Lower leg skin (tissue), 4 donors: ENCODE results near the gene FCF1. TPM values are rescaled to one million over a fixed set of nuclear protein-coding genes. Genes with fewer than 3 reads are reported as not detected.
A peak's percentile ranks its signal among the peaks of the same experiment; 100 is the strongest.

Source experiments
- DNase-seq, 2 donors: peaks; one replicate each; pipeline ENCODE4 v3.0.0-alpha.2; 2019; ENCODE audit warnings: low spot score in 2 of 2
- H3K4me3 ChIP-seq: fragments of 200-600 bp; sonication (generic); 2 replicates; pipeline ENCODE4 v1.5.1; 2017; ENCODE audit warnings: mild to moderate bottlenecking, low read depth; ENCODE audit not compliant: poor library complexity, severe bottlenecking
- POLR2A ChIP-seq, 2 donors: fragments of 450-650 bp; IDR thresholded peaks; one replicate each; pipeline ENCODE4 v1.6.1; 2016 to 2017; ENCODE audit warnings: antibody characterized with exemption in 2 of 2, mild to moderate bottlenecking in 1 of 2, moderate library complexity in 1 of 2
- WGBS, 2 donors: methylation state at CpG; one replicate each; pipeline ENCODE4 v1.1.5; 2018; 5-methylcytosine and 5-hydroxymethylcytosine counted together
- intact Hi-C: fragments of 100-400 bp; cut with DNase I; formaldehyde crosslinking; loops from one replicate; pipeline ENCODE4 v1.15.0; 2023; ENCODE audit warnings: low total_unique reads
- total RNA-seq, 4 donors: library from RNA; depleted of rRNA; stranded (reverse); fragments of >200 nt; gene quantifications; one replicate each; pipeline ENCODE4 v1.1.0, GENCODE V29; 2016
- TF ChIP-seq, protein P1 (sequence below), 3 donors: fragments of 450-650 bp; IDR thresholded peaks; one replicate each; pipeline ENCODE4 v1.5.1; 2016; ENCODE audit warnings: antibody characterized with exemption in 3 of 3, mild to moderate bottlenecking in 3 of 3, moderate library complexity in 2 of 3

FCF1 gene
- total RNA-seq, 4 donors from 2014 or later: 14.3 to 20.7 (median 17.8) TPM

DNA sequence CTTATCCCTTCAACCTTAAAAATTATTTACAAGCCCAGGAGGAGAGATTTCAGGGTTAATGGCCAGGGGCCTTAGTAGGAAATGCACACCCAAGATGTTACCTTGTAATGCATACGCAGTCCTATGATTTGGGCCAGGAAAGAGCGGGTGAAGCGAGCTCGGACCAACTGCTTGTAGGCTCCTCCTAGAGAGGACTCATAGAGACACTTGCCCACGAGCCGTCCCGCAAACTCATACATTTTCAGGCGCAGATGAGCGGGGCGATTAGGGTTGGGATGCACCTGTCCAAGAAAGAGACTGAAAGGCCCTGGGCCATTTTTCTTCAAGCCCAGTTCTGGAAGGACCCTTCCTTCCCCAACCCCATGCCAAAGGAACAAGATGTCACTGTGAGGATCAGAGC lies 43.1 kb upstream of the FCF1 start:
- TF ChIP-seq, protein P1, sequence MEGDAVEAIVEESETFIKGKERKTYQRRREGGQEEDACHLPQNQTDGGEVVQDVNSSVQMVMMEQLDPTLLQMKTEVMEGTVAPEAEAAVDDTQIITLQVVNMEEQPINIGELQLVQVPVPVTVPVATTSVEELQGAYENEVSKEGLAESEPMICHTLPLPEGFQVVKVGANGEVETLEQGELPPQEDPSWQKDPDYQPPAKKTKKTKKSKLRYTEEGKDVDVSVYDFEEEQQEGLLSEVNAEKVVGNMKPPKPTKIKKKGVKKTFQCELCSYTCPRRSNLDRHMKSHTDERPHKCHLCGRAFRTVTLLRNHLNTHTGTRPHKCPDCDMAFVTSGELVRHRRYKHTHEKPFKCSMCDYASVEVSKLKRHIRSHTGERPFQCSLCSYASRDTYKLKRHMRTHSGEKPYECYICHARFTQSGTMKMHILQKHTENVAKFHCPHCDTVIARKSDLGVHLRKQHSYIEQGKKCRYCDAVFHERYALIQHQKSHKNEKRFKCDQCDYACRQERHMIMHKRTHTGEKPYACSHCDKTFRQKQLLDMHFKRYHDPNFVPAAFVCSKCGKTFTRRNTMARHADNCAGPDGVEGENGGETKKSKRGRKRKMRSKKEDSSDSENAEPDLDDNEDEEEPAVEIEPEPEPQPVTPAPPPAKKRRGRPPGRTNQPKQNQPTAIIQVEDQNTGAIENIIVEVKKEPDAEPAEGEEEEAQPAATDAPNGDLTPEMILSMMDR (IDR thresholded peaks at IDR 0.05): no peak
- no peak for TF ChIP-seq POLR2A (IDR thresholded peaks at IDR 0.05)
- WGBS, 2 donors: 94 to 97% methylated on average over 10 of the region's 10 CpGs
- DNase-seq: peak in 1 of 2 donors; percentile 57
- H3K4me3 ChIP-seq: no peak overlapping the region
- intact Hi-C loops: no loop called here

DNA sequence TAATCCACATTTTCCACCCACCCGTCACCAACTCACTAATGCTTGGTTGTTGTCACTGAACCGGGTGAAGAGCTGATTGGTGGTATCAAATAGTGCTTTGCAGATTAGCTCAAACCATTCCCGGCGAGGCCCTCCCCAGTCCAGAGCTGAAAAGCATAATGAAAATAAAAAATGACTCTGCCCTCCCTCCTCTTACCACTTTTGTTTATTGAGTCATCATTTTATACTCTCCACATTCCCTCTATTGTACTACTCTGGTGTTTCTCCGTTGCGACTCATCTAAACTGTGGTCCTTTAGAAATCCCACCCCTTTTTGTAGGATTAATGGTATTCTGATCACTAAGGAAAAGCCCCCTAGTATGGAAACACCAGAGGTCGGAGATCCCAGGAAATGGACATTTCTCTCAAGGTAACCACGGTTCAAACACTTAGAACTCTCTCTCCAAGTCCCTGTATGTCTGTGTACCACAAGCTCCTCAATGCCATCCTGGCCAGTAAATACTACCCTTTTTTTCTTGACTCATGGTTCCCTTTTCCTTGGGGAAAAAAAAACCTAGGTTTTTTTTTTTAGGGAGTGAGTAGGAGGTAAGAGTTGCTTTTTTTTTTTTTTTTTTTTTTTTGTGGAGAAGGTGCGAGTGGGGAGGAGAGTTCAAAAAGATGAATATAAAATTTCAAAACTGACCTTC lies 42.1 kb upstream of the FCF1 start:
- intact Hi-C loops: no loop called here
- WGBS, 2 donors: 93% methylated on average over 9 of the region's 9 CpGs
- H3K4me3 ChIP-seq: no peak overlapping the region
- DNase-seq: no peak
- TF ChIP-seq, protein P1 (IDR thresholded peaks at IDR 0.05): no peak
- no peak for TF ChIP-seq POLR2A (IDR thresholded peaks at IDR 0.05)

DNA sequence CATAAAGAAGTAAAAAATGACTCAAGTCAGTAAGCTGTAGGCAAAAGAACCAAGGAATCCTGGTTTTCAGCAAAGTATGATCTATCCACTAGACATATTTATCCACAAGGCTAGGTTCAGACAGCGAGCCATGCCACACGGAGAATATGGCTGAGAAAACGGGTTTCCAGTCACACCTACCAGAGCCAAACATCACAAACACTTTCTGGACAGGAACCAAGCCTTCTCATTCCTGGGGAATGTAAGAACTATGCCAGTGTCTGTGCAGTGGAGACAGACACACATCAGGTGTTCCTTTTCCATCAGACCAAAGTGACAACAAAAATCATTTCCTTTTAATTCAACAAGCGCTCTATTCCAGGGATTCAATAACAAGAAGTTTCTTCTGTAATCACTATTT lies 41.2 kb upstream of the FCF1 start:
- TF ChIP-seq, protein P1 (IDR thresholded peaks at IDR 0.05): no peak
- TF ChIP-seq POLR2A (IDR thresholded peaks at IDR 0.05): no peak
- DNase-seq: no peak
- WGBS, 2 donors: 53 to 56% methylated on average over 4 of the region's 4 CpGs
- no peak overlapping the region for H3K4me3 ChIP-seq
- intact Hi-C loops: no loop called here

DNA sequence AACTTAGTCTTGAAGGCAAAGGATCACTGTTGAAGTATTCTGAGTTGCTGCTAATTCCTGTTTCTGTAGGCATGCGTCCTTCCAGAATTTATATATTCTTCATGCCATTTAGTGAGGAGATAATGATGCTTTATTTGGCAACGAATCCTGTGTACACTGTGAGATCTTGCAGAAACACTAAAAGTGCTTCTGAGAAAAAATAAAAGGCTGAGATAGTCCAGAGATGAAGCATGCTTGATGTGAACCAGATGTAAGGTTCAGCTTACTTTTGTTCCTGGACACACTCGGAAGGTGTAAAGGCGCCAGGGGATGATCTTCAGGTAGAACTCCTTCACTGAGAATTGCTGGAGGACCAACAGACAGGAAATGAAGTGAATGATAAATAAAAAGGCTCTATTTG lies 39.2 kb upstream of the FCF1 start:
- WGBS, 2 donors: 85 to 89% methylated on average over 4 of the region's 4 CpGs
- TF ChIP-seq POLR2A (IDR thresholded peaks at IDR 0.05): no peak
- TF ChIP-seq, protein P1 (IDR thresholded peaks at IDR 0.05): no peak
- intact Hi-C loops: no loop called here
- DNase-seq: no peak
- H3K4me3 ChIP-seq: no peak overlapping the region

DNA sequence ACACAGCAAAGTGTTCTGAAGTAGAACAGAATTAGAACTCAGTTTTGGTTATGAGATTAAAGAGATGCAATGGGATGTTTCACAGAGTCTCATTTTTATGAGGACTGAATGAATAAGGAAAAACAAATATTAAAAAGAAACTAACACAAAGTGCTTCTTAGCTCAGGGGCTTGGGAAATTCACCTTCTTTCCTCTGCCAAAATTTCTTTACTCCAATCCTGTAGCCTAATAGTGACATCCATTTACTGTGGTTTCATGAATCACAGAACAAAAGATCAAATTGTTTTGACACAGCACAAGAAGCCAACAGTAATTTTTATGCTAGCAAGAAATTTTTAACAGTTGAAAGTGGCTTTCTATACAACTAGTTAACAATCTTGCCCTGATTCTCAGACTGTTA lies 37.7 kb upstream of the FCF1 start:
- TF ChIP-seq POLR2A (IDR thresholded peaks at IDR 0.05): no peak
- TF ChIP-seq, protein P1 (IDR thresholded peaks at IDR 0.05): no peak
- intact Hi-C loops: no loop called here
- H3K4me3 ChIP-seq: no peak overlapping the region
- no peak for DNase-seq
